ENCODE data around the gene DGKZ.

The DGKZ gene

DNA sequence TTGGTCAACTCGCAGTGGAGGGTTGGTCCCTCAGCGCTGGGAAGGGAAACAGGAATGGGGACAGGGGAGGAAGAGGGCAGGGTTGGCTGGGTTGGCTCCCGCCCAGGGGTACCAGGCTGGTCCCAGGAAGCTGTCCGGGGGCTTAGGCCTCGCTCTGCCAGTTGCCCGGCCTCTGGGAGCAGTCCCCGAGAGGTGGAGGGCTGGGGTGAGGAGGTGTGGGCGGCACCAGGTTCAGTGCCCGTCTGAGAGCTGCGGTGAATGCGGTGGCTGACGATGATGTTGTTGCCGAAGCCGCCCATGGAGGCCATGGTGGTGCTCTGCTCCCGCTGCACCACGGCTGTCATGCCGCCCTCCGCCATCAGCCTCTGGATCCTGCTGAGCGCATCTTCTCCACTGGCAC lies 50.3 kb downstream of the DGKZ start:
- DNase-seq: no peak

DNA sequence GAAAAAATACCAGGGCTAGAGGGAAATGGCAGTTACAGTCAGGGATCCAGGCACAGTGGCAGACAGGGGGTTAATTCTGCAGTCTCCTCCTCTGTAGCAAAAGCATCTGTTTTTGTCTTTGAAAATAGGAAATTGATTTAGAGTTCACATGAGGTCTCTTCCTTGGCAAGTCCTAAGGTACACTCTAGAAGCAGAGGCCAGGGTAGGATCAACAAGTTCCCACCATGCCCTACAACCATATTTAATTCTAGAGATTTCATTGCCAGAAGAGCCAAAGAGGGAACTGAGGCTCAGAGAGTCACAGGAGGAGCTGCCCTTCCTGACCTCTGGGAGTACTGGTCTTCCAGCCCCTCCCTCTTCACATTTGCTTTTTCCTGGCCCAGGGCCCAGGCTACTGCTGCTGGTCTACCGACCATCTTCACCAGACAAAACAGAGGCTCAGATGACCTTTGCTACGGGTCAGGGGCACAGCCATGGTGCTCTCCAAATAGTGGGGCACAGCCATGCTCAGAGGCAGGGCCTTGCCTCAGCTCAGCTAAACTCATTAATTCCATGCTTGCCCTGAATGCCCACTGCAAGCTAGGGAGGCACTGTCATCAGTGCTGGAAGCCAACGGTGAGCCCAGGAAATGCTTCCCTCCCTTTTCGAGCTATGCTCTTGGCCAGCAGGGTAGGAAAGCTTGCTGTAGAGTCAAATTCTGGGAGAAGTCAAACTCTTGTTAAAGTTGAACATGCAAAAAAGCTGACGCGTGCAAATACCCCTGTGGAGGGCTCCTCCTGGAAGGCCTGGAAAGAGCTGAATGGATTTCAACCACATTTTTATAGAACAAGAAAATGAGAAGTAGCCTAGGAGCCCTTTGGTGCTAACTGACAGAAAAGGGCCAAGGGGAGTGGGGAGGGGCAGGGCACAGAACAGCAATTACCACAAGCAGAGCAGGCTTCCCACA lies 56.0 kb downstream of the DGKZ start:
- DNase-seq: no peak

GRCh38 chr11:46404476-46405017 lies 57.3 kb downstream of the DGKZ start:
- no peak for DNase-seq

- no peak for DNase-seq
Observed at GRCh38 chr11:46407635-46408034, 60.4 kb downstream of the DGKZ start.

- no peak for DNase-seq
Observed at GRCh38 chr11:46408407-46408986, 61.2 kb downstream of the DGKZ start.

DNA sequence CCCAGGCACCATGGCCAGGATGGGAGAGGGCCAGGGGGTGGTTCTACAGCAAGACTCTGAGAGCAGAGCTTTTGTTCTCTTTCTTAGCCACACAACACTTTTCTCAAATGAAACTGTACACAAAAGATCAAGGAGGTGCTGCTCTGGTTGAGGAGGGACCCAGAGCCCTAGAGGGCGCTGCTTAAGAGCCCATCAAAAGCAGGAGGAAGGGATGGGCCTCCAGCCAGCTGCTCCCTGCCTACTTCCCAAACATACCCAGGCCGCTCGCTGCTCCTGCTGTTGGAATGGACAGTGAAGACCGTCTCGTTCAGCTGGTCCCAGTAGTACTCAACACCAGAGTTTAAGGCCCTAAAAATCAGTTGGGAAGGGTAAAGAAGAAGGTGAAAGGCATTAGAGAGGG lies 62.8 kb downstream of the DGKZ start:
- no peak for DNase-seq

- DNase-seq: no peak
Observed at GRCh38 chr11:46413760-46414465, 66.7 kb downstream of the DGKZ start.

- DNase-seq: no peak
Observed at GRCh38 chr11:46414466-46414796, 67.2 kb downstream of the DGKZ start.

DNA sequence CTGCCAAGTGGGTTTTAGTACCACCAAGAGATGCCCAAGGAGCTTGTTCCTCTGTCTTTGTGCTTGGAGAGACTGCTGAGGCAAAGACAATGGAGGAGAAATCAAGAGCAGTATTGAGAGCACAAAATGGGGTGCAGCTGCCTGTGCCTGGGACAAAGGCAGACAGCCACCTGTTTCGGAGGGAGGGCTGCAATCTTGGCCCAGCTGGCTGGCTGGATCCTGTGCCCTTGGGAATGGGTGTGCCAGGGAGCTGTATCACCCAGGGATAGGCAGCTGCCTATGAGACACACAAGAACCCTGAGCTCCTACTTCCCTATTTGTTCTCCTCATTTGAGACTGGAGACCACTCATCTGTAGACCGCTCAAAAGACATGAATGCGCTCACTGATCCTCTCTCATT lies 67.6 kb downstream of the DGKZ start:
- DNase-seq: no peak

GRCh38 chr11:46417711-46418110 lies 70.4 kb downstream of the DGKZ start:
- DNase-seq: no peak

- no peak for DNase-seq
Observed at GRCh38 chr11:46418751-46419150, 71.5 kb downstream of the DGKZ start.

GRCh38 chr11:46420513-46420912 lies 73.2 kb downstream of the DGKZ start:
- DNase-seq: no peak

- DNase-seq: no peak
Observed at GRCh38 chr11:46421257-46421880, 74.1 kb downstream of the DGKZ start.

DNA sequence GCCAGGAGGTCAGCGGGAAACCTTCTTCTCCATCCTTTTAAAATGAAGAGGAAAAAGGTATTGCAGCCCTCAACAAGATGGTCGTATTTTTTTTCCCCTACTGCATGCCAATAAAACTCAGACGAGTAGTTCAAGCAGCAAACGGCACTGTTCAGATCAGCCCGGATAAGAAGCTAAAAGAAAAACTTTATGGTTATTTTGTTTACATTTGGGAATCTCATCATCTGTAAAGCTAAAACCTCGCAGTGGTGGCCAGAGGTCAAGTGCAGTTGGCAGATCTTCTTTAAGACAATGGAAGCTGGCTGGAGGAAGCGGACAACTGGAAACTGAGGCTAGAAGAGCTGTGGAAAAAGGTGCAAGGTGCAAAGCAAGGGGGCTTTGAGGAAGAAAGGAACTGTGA lies 75.3 kb downstream of the DGKZ start:
- DNase-seq: no peak

DNA sequence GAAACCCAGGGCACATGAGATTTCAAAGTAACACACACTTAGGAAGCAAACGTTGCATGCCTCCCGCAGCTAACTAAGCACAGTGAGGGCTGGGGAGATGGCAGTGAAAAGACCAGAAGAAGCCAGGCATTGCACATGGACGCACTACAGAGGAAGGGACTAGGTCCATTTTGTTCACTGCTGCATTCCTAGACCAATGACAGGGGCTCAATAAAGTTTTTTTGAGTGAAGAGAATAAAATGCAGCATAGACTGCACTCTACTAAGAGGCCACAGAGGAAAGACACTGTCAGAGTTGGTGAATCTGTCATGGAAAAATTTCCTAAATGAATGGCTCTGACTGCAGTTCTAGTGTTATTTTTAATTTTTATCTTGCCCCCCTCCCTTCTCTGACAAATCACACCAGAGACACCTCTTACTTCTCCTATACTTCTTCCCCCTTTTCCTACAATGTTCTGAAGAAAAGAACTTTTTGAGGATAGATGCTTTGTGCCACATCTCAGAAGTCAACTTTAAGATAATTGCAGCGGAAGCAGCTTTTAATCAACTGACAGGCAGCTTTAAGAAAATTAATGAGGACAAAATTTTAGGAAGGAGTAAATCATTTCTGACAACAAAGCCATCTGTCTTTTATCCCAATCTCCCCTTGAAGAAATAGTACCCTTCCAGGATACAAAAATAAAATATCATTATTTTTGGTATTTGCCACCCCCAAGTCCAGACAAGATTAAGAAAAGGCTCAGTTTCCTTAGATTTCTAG lies 79.1 kb downstream of the DGKZ start:
- no peak for DNase-seq

GRCh38 chr11:46427364-46427763 lies 80.1 kb downstream of the DGKZ start:
- DNase-seq: no peak

GRCh38 chr11:46429717-46430116 lies 82.5 kb downstream of the DGKZ start:
- DNase-seq: no peak
